ENCODE data around the gene ZNF12.

DNA sequence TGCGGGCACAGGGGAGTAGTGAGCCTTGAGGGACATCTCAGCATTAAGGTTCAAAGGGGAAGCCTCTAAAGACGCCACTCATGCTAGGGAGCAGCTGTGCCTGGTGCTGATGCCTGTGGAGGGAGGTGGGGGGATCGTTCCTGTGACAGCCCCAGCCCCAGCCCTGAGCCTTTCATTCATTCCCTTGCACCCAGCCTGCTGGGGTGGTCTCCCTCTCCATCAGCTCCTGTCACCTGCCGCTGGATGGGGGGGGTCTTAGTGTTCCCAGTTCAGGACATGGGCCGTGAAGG lies 58.0 kb downstream of the ZNF12 start:
- TF ChIP-seq, protein P1, sequence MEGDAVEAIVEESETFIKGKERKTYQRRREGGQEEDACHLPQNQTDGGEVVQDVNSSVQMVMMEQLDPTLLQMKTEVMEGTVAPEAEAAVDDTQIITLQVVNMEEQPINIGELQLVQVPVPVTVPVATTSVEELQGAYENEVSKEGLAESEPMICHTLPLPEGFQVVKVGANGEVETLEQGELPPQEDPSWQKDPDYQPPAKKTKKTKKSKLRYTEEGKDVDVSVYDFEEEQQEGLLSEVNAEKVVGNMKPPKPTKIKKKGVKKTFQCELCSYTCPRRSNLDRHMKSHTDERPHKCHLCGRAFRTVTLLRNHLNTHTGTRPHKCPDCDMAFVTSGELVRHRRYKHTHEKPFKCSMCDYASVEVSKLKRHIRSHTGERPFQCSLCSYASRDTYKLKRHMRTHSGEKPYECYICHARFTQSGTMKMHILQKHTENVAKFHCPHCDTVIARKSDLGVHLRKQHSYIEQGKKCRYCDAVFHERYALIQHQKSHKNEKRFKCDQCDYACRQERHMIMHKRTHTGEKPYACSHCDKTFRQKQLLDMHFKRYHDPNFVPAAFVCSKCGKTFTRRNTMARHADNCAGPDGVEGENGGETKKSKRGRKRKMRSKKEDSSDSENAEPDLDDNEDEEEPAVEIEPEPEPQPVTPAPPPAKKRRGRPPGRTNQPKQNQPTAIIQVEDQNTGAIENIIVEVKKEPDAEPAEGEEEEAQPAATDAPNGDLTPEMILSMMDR (conservative IDR thresholded peaks at IDR 0.05 in 1 of 2, IDR thresholded peaks at IDR 0.05 in 1 of 2; ENCODE audit: extremely low read depth in 1 of 2, insufficient read depth in 1 of 2, low read depth in 1 of 2, low read length in 2 of 2), result no peak
- no peak for TF ChIP-seq EZH2 (IDR thresholded peaks at IDR 0.05; ENCODE audit: borderline replicate concordance, low read length)

Measured in mammary epithelial cell (primary cell).